NCI-H2196 (cell line): ENCODE measurements around the gene ZNF133.
"Not testable (repeated sequence)": the region's sequence is repeated elsewhere in the genome, so short reads cannot be mapped to it uniquely, and the experiment has no call there.

Experiments used
- DNase-seq: peaks from one replicate; lab custom pipeline; 2025; ENCODE audit not compliant: unreplicated experiment; lab: John Stamatoyannopoulos, UW

ZNF133 gene

GRCh38 chr20:18287915-18288748 is at the start of gene ZNF133:
ZNF133 (plus strand) TSS chr20:18288527; CDS start chr20:18305687, 17,160 bp downstream.
- peak; percentile 96 for DNase-seq

GRCh38 chr20:18240997-18241396 is 47.3 kb upstream of the ZNF133 start:
- no peak for DNase-seq

DNA sequence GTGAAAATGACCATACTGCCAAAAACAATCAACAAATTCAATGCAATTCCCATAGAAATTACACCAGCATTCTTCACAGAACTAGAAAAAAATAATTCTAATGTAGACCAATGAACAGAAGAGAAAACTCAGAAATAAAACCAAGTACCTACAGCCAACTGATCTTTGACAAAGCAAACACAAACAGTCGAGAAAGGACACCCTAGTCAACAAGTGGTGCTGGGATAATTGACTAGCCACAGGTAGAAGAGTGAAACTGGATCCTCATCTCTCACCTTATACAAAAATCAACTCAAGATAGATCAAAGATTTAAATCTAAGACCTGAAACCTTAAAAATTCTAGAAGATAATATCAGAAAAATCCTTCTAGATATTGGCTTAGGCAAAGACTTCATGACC is 44.5 kb upstream of the ZNF133 start:
- DNase-seq, result no peak

GRCh38 chr20:18248545-18248944 is 39.8 kb upstream of the ZNF133 start:
- not testable (repeated sequence) for DNase-seq

DNA sequence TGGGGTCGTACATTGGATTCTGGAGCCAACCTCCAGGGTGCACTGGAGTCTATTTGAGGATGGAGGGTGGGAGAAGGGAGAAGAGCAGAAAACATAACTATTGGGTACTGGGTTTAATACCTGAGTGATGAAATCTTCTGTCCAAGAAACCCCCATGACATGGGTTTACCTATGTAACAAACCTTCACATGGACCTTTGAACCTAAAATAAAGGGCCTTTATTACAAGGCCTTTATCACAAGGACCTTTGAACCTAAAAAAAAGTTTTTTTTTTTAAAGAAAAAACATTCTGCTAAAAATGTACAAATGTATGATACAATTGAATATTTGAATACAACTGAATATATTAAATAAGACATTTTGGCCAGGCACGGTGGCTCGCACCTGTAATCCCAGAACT is 38.1 kb upstream of the ZNF133 start:
- no peak for DNase-seq

DNA sequence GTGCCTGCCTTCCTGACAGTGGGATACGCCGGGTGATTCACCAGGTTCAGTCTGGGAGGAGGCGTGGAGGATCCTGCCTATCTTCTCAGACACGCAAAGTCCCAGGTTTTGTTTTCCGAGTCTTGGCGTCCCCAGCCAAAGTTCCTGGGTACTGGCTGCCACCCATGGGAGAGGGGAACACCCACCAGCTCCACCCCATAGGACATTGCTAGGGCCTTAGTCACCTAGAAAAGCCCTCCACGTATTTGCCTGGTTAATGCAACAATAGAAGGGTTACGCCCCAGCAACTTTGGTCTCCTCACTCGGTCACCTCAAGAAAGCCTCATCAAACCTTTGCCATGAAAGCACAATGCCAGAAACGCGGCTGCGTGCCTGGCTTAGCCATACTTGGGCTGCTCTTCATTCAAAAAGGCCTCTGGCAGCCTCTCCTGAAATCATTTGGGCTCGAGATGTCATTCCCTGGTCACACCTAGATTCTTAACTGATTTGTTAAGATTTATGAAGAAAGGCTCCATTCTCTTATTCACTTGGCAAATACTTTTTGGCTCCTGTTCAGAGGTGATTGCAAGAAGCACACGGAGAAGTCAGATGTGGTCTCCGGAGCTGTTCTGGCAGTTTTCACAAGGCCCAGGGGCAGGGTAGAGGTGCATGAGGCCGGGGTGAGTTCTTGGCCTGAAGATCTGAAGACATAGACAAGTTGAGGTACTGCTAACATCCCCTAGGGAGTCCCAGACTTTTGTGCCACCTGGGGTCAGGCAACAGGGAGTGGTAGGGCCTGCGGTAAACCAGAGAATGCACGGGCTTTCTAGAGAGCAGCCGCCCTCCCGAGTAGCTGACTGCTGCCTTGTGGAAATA is 35.5 kb upstream of the ZNF133 start:
- no peak for DNase-seq

DNA sequence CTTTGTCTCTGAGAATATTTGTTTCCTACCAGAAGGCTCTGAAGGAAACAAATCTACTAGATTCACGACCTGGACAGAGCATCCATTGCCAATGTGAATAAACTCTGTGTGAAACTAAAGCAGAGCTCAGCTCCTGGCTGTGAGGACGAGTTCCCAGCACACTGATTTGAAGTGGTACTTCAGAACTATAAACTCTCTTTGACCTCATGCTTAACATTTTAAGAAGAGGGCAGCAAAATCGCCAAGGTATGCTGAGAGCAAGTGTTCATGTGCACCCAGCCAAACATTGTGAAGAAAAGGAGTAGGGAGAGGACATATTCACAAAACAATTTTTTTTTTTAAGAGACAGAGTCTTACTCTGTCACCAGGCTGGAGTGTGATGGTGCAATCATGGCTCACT is 33.7 kb upstream of the ZNF133 start:
- DNase-seq, result no peak

DNA sequence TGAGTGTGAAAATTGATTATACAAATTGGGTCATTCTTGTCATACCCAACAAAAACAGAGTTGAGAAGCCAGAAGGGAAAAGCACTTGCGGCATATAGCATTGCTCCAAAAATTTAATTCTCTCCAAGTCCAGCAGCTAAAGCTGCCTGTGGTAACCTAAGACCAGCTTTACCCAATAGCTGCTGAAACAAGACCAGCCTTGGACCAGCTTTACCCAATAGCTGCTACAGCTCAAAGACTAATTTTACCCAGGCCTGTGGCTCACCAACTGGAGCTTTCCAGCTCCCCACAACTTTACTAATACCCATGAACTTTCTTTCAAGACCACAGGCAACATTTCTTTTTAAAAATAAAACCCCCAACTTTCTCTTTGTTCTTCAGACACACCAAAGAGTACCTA is 32.8 kb upstream of the ZNF133 start:
- no peak for DNase-seq

DNA sequence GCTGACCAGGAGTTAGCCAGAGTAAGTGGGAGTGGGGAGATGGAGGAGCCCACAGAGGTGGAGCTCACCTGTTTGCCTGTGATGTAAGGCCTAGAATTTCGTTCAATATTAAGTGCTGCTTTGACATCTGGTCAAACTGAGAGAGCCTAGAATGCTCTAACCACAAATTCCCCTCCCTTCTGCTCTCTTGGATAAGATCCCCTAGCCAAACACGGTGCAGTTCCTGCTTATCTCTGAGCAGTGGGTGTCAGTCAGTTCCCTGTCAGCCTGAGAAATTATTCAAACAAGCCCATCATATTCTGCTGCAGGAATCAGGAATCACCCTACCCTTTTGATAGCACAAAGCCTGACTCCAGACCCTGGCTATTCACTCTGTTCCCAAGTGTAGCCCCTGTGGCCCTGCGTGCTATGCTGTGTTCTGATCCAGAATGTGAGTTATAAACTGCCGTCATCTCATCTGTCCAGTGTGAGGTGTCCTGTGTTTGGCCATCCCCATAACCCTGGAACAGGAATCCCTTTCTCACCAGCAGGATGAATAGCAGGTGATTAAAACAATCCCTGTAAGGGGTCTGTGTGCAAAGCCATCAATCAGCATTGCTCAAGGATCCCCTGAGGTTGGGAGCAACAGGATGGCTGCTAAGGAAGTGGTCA is 31.8 kb upstream of the ZNF133 start:
- DNase-seq, result no peak

DNA sequence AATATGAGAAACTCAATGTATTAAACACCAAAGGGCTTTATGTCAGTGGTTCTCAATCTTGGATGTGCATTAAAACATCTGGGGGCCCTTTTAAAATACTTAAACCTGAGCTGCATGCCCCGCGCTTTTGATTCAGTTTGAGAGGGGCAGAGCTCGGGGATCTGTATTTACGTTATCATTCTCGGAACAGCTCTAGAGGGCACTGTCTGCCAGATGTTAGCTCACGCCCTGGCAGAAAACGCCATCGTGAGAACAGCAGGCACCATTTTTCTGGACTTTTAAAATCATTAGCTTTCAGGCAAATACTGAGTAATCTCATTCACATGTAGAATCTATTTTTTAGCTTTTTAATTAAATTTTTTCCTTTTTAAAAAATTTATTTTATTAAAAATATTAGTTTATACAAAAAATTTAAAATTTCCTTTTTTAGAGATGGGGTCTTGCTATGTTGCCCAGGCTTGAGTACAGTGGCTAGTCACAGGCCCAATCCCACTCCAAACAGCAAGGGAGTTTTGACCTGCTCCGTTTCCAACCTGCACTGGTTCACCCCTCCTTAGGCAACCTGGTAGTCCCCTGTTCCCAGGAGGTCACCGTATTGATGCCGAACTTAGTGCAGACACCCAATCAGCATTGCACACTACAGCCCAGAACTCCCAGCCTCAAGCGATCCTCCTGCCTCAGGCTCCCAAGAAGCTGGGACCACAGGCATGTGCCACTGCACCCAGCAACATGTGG is 30.0 kb upstream of the ZNF133 start:
- no peak for DNase-seq

- DNase-seq, result no peak
Observed at GRCh38 chr20:18259730-18260129, 28.6 kb upstream of the ZNF133 start.

- DNase-seq, result peak; percentile 14
Observed at GRCh38 chr20:18263723-18264122, 24.6 kb upstream of the ZNF133 start.

- DNase-seq, result no peak
Observed at GRCh38 chr20:18265441-18265840, 22.9 kb upstream of the ZNF133 start.

DNA sequence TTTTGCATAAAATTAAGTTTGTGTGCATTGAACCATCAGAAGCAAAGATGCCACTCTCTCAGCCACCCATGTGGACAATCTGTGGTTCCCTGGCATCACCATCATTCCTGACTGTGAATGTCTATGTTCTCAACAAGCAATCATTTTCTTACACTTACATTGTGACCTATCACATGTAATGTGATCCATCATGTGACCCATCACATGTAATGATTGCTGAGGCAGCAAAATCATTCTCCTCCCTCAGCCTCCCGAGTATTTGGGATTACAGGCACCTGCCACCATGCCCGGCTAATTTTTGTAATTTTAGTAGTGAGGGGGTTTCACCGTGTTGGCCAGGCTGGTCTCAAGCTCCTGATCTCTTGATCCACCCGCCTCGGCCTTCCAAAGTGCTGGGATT is 22.0 kb upstream of the ZNF133 start:
- DNase-seq, result no peak

DNA sequence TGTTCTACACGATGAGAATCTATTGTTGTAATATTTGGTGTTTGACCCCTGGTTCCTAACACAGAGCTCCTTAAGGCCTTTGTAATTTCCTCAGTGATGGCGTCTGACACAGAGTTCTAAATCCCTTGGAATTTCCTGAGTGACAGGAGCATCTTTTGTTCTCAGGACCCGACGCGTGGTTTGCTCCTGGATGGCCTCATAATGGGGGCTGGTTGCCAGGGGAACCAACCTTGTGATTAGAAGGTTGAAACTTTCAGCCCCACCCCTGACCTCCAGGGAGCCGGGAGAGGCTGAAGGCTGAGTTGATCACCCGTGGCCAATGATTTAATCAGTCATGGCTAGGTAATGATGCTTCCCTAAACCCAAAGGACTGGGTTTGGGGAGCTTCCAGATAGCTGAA is 20.5 kb upstream of the ZNF133 start:
- no peak for DNase-seq

DNA sequence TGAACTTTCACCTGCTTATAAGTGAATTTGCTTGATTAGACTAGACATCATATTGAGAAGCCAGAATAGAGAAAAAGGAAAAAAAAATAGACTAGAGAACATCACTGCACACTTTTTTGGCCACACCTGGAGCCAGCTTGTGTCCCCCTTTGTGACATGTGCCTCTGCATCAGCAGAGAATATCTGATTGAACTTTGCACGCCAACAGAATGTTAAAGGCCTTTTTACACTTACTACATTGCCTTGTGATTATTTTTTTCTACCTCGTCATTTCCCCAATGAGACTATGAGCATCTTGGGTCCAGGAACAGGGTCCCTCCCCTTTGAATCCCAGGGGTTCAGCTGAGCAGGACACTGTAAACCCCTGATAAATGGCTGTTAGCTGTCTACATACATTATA is 17.2 kb upstream of the ZNF133 start:
- no peak for DNase-seq

DNA sequence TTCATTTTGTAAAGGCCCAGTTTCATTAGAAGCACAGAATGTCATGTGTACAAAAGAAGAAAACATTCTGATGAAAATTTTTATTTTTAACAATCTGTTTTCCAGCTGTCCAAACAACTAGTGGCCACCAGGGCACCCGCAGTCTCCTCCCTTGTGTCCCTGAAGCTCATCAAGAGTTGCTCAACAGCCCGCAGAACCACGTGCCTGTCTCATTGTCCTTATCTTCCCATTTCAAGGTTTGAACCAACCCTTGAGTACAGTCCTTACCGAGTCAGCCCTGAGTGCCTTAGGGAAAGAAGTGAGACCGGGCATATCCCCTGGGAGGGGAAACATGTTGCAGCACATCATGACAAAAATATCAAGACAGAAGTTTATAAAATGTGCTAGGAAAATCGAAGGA is 15.9 kb upstream of the ZNF133 start:
- DNase-seq, result no peak

DNA sequence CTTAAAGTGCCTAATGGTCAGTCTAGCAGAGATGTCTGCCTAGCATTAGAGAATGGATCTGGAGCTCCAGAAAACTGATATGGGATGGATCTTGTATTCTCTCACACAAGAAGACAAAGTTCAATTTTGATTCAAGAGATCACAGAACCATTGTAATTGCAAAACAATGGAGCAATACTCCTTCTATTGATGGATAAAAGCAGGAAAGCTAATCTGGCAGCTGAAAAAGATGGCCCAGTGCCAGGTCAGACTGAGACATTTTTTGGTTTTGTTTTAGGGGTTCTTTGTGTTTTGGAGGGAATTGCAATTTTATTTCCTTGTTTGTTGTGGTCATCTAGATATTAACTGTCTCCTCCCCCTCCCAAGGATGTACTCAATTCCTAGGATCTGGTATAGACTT is 14.6 kb upstream of the ZNF133 start:
- DNase-seq, result no peak

- DNase-seq, result not testable (repeated sequence)
Observed at GRCh38 chr20:18275960-18276359, 12.4 kb upstream of the ZNF133 start.

GRCh38 chr20:18276821-18277220 is 11.5 kb upstream of the ZNF133 start:
- DNase-seq, result peak; percentile 81

DNA sequence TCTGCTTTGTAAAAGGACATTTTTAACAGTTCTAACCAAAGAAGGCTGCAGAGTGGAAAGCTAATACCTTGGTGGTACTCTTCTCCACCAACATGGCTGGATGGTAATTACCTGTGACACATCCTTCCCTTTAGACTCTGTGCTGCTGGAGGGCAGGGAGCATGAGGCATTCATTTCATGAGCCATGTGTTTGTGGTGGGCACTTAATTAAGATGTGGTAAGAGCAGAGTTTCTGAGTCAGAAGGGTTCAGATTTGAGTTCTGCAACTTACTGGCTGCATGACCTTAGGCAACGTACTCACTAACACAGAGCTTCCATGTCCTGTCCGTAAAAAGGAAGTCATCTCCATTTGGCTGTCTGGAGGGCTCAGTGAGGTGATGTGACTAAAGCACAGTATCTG is 9.1 kb upstream of the ZNF133 start:
- DNase-seq, result no peak
